GM15510 (cell line): ENCODE data around the gene ARHGAP6.

Experiments
- POLR2A ChIP-seq: IDR thresholded peaks from 3 replicates; pipeline ENCODE4 v1.6.1; 2011; ENCODE audit warnings: borderline replicate concordance; ENCODE audit not compliant: insufficient read length; ENCODE audit errors: extremely low read depth

Gene ARHGAP6

GRCh38 chrX:11619441-11619840, 46.3 kb downstream of the ARHGAP6 start:
- no peak for TF ChIP-seq POLR2A

- no peak for TF ChIP-seq POLR2A
These were observed 53.8 kb downstream of the ARHGAP6 start for GRCh38 chrX:11611965-11612364.

- no peak for TF ChIP-seq POLR2A
These were observed 54.6 kb downstream of the ARHGAP6 start for GRCh38 chrX:11611161-11611560.

- no peak for TF ChIP-seq POLR2A
These were observed 56.6 kb downstream of the ARHGAP6 start for GRCh38 chrX:11609109-11609508.

- TF ChIP-seq POLR2A: no peak
These were observed 59.3 kb downstream of the ARHGAP6 start for GRCh38 chrX:11606408-11606807.

DNA sequence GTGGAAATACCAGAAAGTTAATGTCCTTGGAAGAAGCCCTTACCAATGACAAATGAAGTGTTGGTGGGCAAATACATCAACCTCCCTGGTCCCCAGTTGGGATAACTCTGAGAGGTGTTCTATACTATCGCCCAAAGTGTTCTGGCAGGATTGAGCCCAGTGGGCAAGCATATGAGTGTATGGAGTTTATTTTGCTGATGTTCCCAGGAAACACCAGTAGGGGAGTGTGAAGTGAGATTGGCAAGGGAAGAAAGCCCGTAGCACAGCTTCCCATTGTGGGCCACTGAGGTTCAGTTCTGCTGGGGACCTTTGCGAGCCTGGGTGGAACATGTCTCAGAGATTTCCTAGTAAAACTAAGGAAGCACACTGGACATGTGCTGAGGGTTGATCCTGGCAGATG, 65.1 kb downstream of the ARHGAP6 start:
- TF ChIP-seq POLR2A: no peak

GRCh38 chrX:11597479-11597878, 68.2 kb downstream of the ARHGAP6 start:
- no peak for TF ChIP-seq POLR2A

DNA sequence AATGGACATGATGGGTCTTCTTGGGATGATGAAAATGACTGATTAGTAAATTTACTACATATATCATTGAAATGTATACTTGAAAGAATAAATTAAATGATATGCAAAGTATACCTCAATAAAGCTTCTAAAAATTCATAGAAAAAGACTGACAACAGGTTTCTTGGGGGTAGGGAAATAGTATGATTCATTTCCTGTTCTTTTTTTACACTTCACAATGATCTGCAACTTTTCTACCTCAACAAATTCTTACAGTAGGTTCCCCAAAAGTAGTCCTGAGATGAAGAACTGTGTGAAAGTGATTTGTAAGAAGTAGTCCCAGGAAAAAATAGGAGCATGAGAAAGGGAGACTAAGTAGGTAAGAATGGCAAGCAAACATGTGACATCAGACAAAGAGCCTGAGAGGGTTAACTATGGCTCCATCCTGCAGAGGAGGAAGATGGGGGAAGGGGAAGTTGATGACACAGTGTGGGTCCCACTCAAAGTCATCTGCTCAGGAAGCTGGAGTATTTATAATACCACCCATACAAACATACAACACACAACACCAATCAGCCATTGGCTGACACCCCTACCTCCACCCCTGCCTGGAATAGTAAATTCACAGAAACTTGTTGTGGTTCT, 73.9 kb downstream of the ARHGAP6 start:
- no peak for TF ChIP-seq POLR2A

GRCh38 chrX:11589641-11590040, 76.1 kb downstream of the ARHGAP6 start:
- no peak for TF ChIP-seq POLR2A

GRCh38 chrX:11588097-11588496, 77.6 kb downstream of the ARHGAP6 start:
- TF ChIP-seq POLR2A: no peak

DNA sequence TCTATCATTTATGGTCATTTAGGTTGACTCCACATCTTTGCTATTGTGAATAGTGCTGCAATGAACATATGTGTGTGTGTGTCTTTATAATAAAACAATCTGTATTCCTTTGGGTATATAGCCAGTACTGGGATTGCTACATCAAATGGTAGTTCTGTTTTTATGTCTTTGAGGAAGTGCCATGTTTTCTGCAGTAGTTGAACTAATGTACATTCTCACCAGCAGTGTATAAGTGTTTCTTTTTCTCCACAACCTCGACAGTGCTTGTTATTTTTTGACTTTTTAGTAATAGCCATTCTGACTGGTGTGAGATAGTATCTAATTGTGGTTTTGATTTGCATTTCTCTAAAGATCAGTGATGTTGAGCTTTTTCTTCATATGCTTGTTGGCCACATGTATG, 80.5 kb downstream of the ARHGAP6 start:
- no peak for TF ChIP-seq POLR2A

GRCh38 chrX:11580789-11581188, 84.9 kb downstream of the ARHGAP6 start:
- TF ChIP-seq POLR2A: no peak

GRCh38 chrX:11579636-11580600, 85.8 kb downstream of the ARHGAP6 start:
- TF ChIP-seq POLR2A: no peak

- TF ChIP-seq POLR2A: no peak
These were observed 88.1 kb downstream of the ARHGAP6 start for GRCh38 chrX:11577603-11578002.

- no peak for TF ChIP-seq POLR2A
These were observed 90.4 kb downstream of the ARHGAP6 start for GRCh38 chrX:11575332-11575731.
